ENCODE results near the gene ASTN2. TPM values are rescaled to one million over a fixed set of nuclear protein-coding genes. Genes with fewer than 3 reads are reported as not detected.

Gene ASTN2
- total and polyA plus RNA-seq, 10 of the 15 experiments (the other 5 are each of a cell fraction or from before 2014, with no cell fraction given) = 1.4 to 15.7 (median 7.0) TPM

DNA sequence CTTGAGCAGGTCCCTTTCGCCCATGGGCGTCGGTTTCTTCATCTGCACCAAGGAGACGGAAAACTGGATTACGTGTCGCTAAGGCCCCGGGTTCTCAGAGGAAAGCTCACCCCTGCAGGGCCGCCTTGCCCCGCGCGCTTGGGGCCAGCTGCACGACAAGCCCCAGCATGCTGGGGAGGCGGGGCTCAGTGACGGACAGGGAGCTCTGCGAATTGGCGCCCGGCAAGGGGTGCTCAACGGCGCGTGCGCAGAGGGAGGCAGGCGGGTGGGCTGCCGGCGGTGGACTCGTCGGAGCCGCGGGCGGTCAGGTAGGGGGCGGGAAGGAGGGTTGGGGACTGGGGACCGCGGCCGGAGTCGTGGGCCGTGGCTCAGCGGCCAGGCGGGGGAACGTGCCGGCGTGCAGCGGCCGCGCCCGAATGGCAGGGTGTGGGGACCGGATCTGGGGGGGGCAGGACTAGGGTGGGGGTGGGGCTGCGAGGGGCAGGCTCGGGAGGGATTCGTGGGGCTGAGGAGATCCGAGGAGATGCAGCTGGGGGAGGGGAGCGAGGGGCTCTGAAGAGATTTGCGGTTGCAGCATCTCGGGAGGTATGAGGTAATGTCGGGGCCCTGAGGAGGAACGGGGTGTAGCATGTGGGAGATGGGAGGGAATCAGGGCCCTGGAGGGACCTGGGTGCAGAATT, 727.6 kb downstream of the ASTN2 start, which contains the start of gene TRIM32:
TRIM32 (plus strand) TSS at position 232 of the 680 bp plus-strand sequence. CDS start 10,438 bp downstream, outside the sequence.
- Histone ChIP-seq H3K9ac (ENCODE audit: control insufficient read depth, insufficient read depth, low read length) (peak within 1 kb of the TSS; percentile 88), H3K27ac (ENCODE audit: control insufficient read depth, insufficient read depth) (peak within 1 kb of the TSS; percentile 83), H3K4me1 (ENCODE audit: control insufficient read depth, insufficient read depth, low read length) (peaks cover 9% of the 10 kb centered on the region), H4K20me1 (ENCODE audit: control insufficient read depth, insufficient read depth) (no peaks in the 10 kb centered on the region), H3K4me2 (ENCODE audit: control insufficient read depth, insufficient read depth) (peak within 1 kb of the TSS; percentile 97), H3K79me2 (ENCODE audit: control insufficient read depth, insufficient read depth, low read length) (peaks cover 52% of the 10 kb centered on the region), H2AFZ (ENCODE audit: control insufficient read depth, low read depth, low read length) (peak within 1 kb of the TSS; percentile 98), H3K36me3 (ENCODE audit: control insufficient read depth in 2 of 2, insufficient read depth in 2 of 2, low read length in 1 of 2) (no peaks in the 10 kb centered on the region), H3K9me3 (replicated peaks; ENCODE audit: control insufficient read depth, insufficient read depth, low read length) (no peaks in the 10 kb centered on the region), H3K27me3 (replicated peaks in 1 of 2; ENCODE audit: control insufficient read depth in 2 of 2, insufficient read depth in 2 of 2, low read length in 1 of 2) (no peaks in the 10 kb centered on the region), H3K4me3 (peak within 1 kb of the TSS; percentile 92)
- intact Hi-C loops (cut with micrococcal nuclease; ENCODE audit: unreplicated experiment) (no loop called here), in situ Hi-C loops (cut with MboI) (no loop called here)
- no TSS peak for BruUV-seq (replicated peaks)
- ChIA-PET SMC1A (ENCODE audit: uncharacterized antibody, unreplicated experiment) (interaction anchor here (1.0 to 1.5 kb wide), 2 partner anchors 17 to 183 kb away, joined by 3 to 4 read pairs; no protein-coding TSS in a partner anchor), POLR2A (interaction anchor here (0.5 to 1.5 kb wide), 2 partner anchors 144 to 363 kb away, joined by 3 read pairs; no protein-coding TSS in a partner anchor), RAD21 (ENCODE audit: unreplicated experiment) (interaction anchor here (0.6 kb wide), 1 partner anchor 22 kb away, joined by 3 read pairs; no protein-coding TSS in a partner anchor), CTCF (interaction anchor here (1.2 kb wide), 1 partner anchor 12 kb away, joined by 3 read pairs; no protein-coding TSS in a partner anchor)
- FAIRE-seq = peak; percentile 83
- peak; percentile 96 for ATAC-seq
- 2% methylated on average over 34 of the region's 54 CpGs for WGBS (ENCODE audit: insufficient coverage, insufficient replicate concordance, low lambda C conversion rate, missing lambda C conversion rate)
- peak; percentile 51 for DNase-seq (ENCODE audit: low read depth, low spot score)
- TF ChIP-seq TCF12 (IDR thresholded peaks at IDR 0.05; ENCODE audit: low read depth, low read length) (peak; percentile 91), CBFB (IDR thresholded peaks at IDR 0.05; ENCODE audit: low read depth) (0 out of 2 replicates have a peak, but pooled peaks have one; percentile 32), RUNX3 (IDR thresholded peaks at IDR 0.05; ENCODE audit: low read length) (peak; percentile 46), POLR2AphosphoS5 (IDR thresholded peaks at IDR 0.05; ENCODE audit: low read length) (peak; percentile 75), NRF1 (conservative IDR thresholded peaks at IDR 0.05; ENCODE audit: low read depth, low read length) (peak; percentile 51), NR2C1 (IDR thresholded peaks at IDR 0.05) (no peak), SMAD5 (IDR thresholded peaks at IDR 0.05; ENCODE audit: low read depth) (no peak), ZBTB40 (IDR thresholded peaks at IDR 0.05; ENCODE audit: borderline replicate concordance) (0 out of 2 replicates have a peak, but pooled peaks have one; percentile 13), GATAD2B (conservative IDR thresholded peaks at IDR 0.05; ENCODE audit: low read depth) (no peak), ZNF622 (IDR thresholded peaks at IDR 0.05) (no peak), EP300 (IDR thresholded peaks at IDR 0.05; ENCODE audit: borderline replicate concordance in 1 of 2, control insufficient read depth in 1 of 2, low read depth in 2 of 2, low read length in 2 of 2) (no peak)
- TF ChIP-seq, protein P1, sequence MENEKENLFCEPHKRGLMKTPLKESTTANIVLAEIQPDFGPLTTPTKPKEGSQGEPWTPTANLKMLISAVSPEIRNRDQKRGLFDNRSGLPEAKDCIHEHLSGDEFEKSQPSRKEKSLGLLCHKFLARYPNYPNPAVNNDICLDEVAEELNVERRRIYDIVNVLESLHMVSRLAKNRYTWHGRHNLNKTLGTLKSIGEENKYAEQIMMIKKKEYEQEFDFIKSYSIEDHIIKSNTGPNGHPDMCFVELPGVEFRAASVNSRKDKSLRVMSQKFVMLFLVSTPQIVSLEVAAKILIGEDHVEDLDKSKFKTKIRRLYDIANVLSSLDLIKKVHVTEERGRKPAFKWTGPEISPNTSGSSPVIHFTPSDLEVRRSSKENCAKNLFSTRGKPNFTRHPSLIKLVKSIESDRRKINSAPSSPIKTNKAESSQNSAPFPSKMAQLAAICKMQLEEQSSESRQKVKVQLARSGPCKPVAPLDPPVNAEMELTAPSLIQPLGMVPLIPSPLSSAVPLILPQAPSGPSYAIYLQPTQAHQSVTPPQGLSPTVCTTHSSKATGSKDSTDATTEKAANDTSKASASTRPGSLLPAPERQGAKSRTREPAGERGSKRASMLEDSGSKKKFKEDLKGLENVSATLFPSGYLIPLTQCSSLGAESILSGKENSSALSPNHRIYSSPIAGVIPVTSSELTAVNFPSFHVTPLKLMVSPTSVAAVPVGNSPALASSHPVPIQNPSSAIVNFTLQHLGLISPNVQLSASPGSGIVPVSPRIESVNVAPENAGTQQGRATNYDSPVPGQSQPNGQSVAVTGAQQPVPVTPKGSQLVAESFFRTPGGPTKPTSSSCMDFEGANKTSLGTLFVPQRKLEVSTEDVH (IDR thresholded peaks at IDR 0.05; ENCODE audit: low read depth, partially characterized antibody) = no peak
- TF ChIP-seq, protein P2, sequence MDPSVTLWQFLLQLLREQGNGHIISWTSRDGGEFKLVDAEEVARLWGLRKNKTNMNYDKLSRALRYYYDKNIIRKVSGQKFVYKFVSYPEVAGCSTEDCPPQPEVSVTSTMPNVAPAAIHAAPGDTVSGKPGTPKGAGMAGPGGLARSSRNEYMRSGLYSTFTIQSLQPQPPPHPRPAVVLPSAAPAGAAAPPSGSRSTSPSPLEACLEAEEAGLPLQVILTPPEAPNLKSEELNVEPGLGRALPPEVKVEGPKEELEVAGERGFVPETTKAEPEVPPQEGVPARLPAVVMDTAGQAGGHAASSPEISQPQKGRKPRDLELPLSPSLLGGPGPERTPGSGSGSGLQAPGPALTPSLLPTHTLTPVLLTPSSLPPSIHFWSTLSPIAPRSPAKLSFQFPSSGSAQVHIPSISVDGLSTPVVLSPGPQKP (IDR thresholded peaks at IDR 0.05; ENCODE audit: low read depth, low read length) = no peak
